ENCODE data around the gene MUC4.

DNA sequence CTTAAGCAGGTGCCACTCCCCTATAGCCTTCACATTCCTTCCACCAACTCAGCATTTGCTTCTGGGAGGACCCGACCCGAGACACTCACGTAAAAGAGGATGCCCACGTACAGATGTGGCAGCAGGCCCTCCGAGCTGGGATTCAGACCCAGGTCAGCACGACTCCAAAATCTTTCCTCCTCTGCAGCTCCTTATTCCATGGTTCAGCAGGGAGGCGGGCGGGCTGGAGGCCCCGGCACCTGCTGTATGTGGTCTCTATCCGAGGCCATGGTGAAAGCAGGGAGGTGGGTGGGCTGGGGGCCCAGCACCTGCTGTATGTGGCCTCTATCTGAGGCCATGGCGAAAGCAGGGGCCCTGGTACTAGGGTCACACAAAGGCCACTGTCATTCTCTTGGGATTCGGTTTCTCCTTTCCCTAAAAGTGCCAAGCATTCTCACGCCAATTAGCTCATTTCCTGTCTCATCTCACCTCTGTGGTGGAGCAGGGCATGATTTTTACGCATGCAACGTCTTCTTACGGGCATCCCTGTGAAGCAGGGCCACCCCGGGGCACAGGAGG, 5.9 kb upstream of the MUC4 start:
- TF ChIP-seq, protein P1, sequence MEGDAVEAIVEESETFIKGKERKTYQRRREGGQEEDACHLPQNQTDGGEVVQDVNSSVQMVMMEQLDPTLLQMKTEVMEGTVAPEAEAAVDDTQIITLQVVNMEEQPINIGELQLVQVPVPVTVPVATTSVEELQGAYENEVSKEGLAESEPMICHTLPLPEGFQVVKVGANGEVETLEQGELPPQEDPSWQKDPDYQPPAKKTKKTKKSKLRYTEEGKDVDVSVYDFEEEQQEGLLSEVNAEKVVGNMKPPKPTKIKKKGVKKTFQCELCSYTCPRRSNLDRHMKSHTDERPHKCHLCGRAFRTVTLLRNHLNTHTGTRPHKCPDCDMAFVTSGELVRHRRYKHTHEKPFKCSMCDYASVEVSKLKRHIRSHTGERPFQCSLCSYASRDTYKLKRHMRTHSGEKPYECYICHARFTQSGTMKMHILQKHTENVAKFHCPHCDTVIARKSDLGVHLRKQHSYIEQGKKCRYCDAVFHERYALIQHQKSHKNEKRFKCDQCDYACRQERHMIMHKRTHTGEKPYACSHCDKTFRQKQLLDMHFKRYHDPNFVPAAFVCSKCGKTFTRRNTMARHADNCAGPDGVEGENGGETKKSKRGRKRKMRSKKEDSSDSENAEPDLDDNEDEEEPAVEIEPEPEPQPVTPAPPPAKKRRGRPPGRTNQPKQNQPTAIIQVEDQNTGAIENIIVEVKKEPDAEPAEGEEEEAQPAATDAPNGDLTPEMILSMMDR (conservative IDR thresholded peaks at IDR 0.05; ENCODE audit: low read length): no peak
- no peak for TF ChIP-seq EZH2phosphoT487 (IDR thresholded peaks at IDR 0.05; ENCODE audit: borderline replicate concordance)
